ENCODE results near the gene NFIX.

DNA sequence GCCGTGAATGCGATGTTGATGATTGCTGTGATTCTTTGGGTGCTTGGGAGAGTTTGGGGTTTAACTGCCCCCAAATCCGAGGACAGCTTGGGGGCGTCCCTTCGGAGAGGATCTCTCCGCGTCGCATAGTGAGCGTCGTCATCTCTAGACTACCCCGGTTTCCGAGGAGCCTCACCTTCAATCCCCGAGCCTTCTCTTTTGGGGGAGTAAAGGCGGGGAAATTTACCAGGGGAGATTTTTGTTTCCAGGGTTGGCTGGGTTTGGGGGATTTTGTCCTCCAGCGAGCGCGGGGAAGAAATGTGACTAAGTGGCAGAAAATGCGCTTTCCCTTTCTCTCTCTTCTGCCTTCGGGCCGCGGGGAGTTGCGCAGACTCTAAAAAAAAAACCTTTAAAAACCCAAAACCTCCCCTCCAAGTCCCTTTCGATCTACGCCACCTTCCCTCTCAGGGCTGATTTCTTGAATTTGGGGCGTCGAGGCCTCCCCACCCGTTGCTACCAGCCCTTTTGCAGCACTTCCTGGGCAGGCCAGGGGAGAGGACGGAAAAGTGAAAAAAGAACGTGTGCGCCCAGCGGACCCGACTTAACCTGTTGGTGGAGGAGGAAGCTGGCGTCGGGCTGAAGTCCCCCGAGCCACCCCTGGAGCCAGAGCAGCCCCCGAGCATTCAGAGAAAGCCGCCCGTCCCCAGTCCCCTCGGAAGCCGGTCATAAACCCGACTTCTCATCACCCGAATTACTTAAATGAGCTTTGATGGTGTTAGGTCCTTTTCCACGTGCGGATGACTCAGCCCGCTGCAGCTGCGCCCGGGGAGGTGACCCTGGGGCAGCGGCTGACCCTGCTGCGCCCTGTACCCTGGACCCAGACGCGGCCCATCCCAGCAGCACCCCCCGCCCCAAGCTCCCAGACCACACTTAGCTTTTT is 17.7 kb downstream of the NFIX start:
- TF ChIP-seq, protein P1, sequence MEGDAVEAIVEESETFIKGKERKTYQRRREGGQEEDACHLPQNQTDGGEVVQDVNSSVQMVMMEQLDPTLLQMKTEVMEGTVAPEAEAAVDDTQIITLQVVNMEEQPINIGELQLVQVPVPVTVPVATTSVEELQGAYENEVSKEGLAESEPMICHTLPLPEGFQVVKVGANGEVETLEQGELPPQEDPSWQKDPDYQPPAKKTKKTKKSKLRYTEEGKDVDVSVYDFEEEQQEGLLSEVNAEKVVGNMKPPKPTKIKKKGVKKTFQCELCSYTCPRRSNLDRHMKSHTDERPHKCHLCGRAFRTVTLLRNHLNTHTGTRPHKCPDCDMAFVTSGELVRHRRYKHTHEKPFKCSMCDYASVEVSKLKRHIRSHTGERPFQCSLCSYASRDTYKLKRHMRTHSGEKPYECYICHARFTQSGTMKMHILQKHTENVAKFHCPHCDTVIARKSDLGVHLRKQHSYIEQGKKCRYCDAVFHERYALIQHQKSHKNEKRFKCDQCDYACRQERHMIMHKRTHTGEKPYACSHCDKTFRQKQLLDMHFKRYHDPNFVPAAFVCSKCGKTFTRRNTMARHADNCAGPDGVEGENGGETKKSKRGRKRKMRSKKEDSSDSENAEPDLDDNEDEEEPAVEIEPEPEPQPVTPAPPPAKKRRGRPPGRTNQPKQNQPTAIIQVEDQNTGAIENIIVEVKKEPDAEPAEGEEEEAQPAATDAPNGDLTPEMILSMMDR (IDR thresholded peaks at IDR 0.05): no peak
- TF ChIP-seq POLR2A (IDR thresholded peaks at IDR 0.05): no peak
